Measurements from ENCODE around the gene CCT7. TPM values are rescaled to one million over a fixed set of nuclear protein-coding genes. Genes with fewer than 3 reads are reported as not detected.

CCT7 gene
- total RNA-seq, 1 donor from 2014 or later: 318 TPM

DNA sequence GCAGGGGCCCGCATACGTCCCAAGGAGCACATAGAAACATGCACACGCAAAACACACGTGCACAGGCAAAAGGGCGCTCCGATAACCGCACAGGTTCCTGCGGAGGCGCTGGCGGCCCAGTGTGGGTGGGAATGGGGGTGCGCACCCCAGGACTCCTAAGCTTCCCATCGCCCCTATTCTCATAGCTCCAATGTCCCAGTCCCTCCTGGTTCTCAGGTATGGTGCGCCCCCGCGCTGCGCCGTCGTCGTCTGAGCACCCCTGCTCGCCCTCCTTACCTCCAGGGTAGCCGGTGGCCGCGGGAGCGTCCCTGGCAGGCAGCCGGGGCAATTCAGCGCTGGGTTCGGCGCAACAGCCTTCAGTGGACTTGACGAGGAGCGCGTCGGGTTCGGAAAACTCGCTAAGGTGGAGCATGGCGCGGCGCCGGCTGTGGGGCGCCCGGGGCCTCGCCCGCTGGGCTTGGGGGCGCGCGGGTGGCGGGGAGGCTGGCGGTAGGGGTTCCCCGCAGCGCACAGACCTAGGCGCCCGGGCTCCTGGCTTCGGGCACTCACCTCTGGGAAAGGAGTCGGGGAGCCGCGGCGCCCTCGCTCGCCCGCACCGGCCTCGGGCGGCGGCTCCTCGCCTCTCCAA lies 58.9 kb downstream of the CCT7 start:
- DNase-seq (ENCODE audit: low read depth in 2 of 2): peak in 1 of 2 donors; percentile 12

DNA sequence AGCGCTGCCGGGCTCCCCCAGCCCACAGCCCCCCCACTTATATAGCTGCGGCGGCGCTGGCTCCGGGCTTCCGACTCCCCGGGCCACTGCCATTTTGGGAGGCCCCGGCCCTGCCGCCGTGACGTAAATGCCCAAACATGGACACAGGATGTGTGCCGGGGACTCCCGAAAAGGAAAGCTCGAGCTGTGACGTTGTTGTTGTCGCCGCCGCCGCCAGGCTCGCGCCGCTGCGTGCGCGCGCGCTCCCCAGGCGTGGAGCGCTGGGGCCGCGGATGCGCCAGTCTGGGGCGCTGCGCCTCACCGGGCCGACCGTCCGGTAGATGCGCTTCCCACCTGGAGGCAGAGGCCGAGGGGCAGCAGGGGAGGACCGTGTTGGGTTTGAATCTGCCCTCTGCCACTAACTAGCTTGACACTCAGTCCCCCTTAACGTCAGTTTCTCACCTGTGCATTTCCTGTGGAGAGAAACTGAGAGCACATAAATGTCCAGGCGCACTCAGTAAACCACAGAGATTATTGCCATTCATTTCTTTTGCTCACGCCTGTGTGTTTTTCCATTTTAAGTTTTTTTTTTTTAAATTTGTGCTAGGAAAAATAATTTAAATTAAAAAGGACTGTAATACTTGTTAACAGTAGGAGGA lies 59.5 kb downstream of the CCT7 start, which contains the start of gene EGR4:
EGR4 (minus strand) TSS at position 15 of the 638 bp plus-strand sequence. CDS start 231 bp downstream, outside the sequence.
- DNase-seq (ENCODE audit: low read depth in 2 of 2): peak; percentile 45 to 80

GRCh38 chr2:73294239-73294638 lies 60.1 kb downstream of the CCT7 start:
- DNase-seq (ENCODE audit: low read depth in 2 of 2): no peak

GRCh38 chr2:73295751-73296400 lies 61.8 kb downstream of the CCT7 start:
- no peak for DNase-seq (ENCODE audit: low read depth in 2 of 2)

- no peak for DNase-seq (ENCODE audit: low read depth in 2 of 2)
Measured at GRCh38 chr2:73297151-73297559, 63.0 kb downstream of the CCT7 start.

DNA sequence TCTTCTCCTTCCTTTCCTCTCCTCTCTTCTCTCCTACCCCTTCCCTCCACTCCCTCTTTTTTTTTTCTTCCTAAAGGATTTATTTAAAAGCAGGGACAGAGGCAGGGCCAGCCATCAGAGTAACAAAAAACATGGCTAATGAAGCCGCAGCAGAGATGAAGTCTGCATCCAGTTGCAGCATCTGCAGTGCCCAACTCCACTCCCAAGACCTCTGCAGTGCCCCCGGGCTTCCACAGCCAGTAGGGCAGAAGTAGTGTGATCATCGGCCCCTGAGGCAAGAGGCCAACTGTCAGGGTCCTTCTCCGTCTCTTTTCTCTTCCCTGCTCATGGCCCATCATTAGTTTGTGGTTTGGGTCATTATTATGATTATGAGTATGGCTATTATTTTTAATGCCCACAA lies 63.5 kb downstream of the CCT7 start:
- DNase-seq (ENCODE audit: low read depth in 2 of 2): no peak

DNA sequence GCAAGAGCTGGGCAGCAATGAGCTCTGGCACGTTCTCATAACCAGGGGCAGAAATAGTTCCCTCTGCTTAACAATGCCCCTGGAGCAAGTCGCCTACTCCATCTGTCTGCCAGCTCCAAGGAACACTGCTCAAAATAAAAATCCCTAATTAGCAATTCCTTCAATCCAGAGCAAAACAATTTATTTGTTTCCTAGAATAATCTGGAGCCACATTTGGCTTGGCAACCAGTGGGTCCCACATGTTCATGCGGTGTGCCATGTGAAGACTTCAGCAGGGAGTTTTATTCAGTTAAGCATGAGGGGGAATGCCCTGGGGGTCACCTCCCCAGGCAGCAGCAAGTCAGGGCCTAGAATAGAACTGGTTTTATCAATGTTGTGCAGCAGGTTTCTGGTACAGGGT lies 66.8 kb downstream of the CCT7 start:
- no peak for DNase-seq (ENCODE audit: low read depth in 2 of 2)

DNA sequence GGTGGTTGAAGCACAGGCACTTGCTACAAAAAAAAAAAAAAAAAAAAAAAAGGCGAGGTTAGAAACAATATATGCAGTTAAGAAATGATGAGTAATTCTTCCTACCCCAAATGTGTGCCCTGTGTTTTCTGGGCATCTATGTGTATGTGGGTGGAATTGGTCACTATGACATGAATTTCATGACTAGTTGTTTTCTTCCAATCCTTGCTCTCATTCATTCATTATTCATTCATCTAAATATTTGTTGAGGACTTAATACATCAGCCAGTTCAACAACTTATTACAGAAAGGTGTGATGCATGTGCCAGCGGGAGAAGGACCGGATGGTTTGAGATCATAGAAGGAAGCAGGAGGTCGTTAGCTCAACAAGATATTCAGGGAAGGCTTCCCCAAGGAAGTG lies 67.5 kb downstream of the CCT7 start:
- no peak for DNase-seq (ENCODE audit: low read depth in 2 of 2)

Other genes with a start within 250 kb of the CCT7 start
- 8.1 and 8.9 TPM in 2 replicates for gene SFXN5, start 162.6 kb upstream of the CCT7 start, total RNA-seq
- 38.4 and 62.5 TPM in 2 replicates for gene RAB11FIP5, start 121.4 kb upstream of the CCT7 start, total RNA-seq
- gene NOTO, start 31.7 kb upstream of the CCT7 start, total RNA-seq: not detected in 2 replicates
- gene SMYD5, start 20.1 kb upstream of the CCT7 start, total RNA-seq: 9.4 and 11.1 TPM in 2 replicates
- gene PRADC1, start 1.1 kb upstream of the CCT7 start, total RNA-seq: 19.2 and 24.4 TPM in 2 replicates
- gene FBXO41, start 50.2 kb downstream of the CCT7 start, total RNA-seq: under 0.01 and 0.22 TPM in 2 replicates
- under 0.01 TPM in 1 of 2 replicates, not detected in the other for gene EGR4, start 59.2 kb downstream of the CCT7 start, total RNA-seq
- 3.7 and 5.2 TPM in 2 replicates for gene ALMS1, start 151.5 kb downstream of the CCT7 start, total RNA-seq